Left lung (tissue), 10 donors: ENCODE results near the gene RAB15. TPM values are rescaled to one million over a fixed set of nuclear protein-coding genes. Genes with fewer than 3 reads are reported as not detected.

Source experiments
- ATAC-seq: fragments of 200-7000 bp; cut with Tn5 transposase; one replicate; pipeline ENCODE4 v1.9.1; 2020; ENCODE audit warnings: moderate library complexity
- DNase-seq, 4 donors: peaks; one replicate each; pipeline ENCODE4 v3.0.0-alpha.2; 2013 to 2020
- H3K27ac ChIP-seq, 2 donors: fragments of 200-600 bp; sonication (generic) in 1 of 2; one replicate each; pipeline versions ENCODE4 v1.5.0 to v1.8.0; 2020 to 2021
- H3K27me3 ChIP-seq, 2 donors: fragments of 200-600 bp; sonication (generic) in 1 of 2; one replicate each; pipeline versions ENCODE4 v1.5.0 to v1.8.0; 2020 to 2021
- H3K36me3 ChIP-seq, 2 donors: fragments of 200-600 bp; sonication (generic) in 1 of 2; one replicate each; pipeline versions ENCODE4 v1.5.0 to v1.8.0; 2020 to 2021
- H3K4me1 ChIP-seq, 2 donors: fragments of 200-600 bp; one replicate each; pipeline ENCODE4 v1.8.0; 2021
- H3K4me3 ChIP-seq, 2 donors: fragments of 200-600 bp; sonication (generic) in 1 of 2; one replicate each; pipeline versions ENCODE4 v1.5.0 to v1.8.0; 2020 to 2021; ENCODE audit warnings: mild to moderate bottlenecking in 1 of 2
- H3K9me3 ChIP-seq, 2 donors: fragments of 200-600 bp; sonication (generic) in 1 of 2; one replicate each; pipeline versions ENCODE4 v1.5.0 to v1.8.0; 2020 to 2021
- CTCF ChIP-seq, 2 donors: fragments of 200-600 bp; sonication (generic) in 1 of 2; IDR thresholded peaks; one replicate each; pipeline versions ENCODE4 v1.5.0 to v1.8.0; 2021; ENCODE audit warnings: antibody characterized with exemption in 2 of 2
- intact Hi-C, 2 donors: fragments of 100-400 bp; cut with DNase I; formaldehyde crosslinking; loops; one replicate each; pipeline versions ENCODE4 v1.11.2 to v1.14.2; 2022
- polyA plus RNA-seq, 6 donors: library from polyadenylated mRNA; unstranded; fragments of 120-200 nt; gene quantifications; one replicate each; pipeline ENCODE4 v1.2.1, GENCODE V29; 2013; ENCODE audit not compliant: insufficient read length in 6 of 6
- total RNA-seq, 2 donors: library from RNA; stranded (reverse); fragmentation: NEBNext Ultra II Directional; extraction: Animal tissue kit (Norgen Biotek cat#: 25700); gene quantifications; one replicate each; pipeline ENCODE4 v1.2.1, GENCODE V29; 2021
- donor health status: DM: no; HTN: yes; CAD: no.
- donor health status: DM: no; HTN: no; CAD: no.

RAB15 gene
- total and polyA plus RNA-seq, 8 donors = 21.8 to 36.6 (median 30.7) TPM

- no peak overlapping the region for H3K4me3 ChIP-seq
- peaks cover 0 to 7% of the 10 kb centered on the region in 2 donors for H3K36me3 ChIP-seq
- DNase-seq (no peak), ATAC-seq (no peak)
- no peaks in the 10 kb centered on the region for H3K9me3 ChIP-seq
- no peak for TF ChIP-seq CTCF (IDR thresholded peaks at IDR 0.05)
- no peaks in the 10 kb centered on the region for H3K4me1 ChIP-seq
- H3K27ac ChIP-seq = no peak overlapping the region
- no peaks in the 10 kb centered on the region for H3K27me3 ChIP-seq
- intact Hi-C loops = no loop called here
Measured at GRCh38 chr14:64956697-64957406, 15.3 kb downstream of the RAB15 start.

GRCh38 chr14:64955297-64955696, 16.8 kb downstream of the RAB15 start:
- Histone ChIP-seq H3K27me3 (no peaks in the 10 kb centered on the region), H3K4me1 (no peaks in the 10 kb centered on the region), H3K9me3 (no peaks in the 10 kb centered on the region), H3K4me3 (no peak overlapping the region), H3K27ac (no peak overlapping the region), H3K36me3 (peaks cover 0 to 23% of the 10 kb centered on the region in 2 donors)
- TF ChIP-seq CTCF (IDR thresholded peaks at IDR 0.05) = no peak
- DNase-seq (no peak), ATAC-seq (no peak)
- intact Hi-C loops = no loop called here

GRCh38 chr14:64954491-64955240, 17.5 kb downstream of the RAB15 start:
- TF ChIP-seq CTCF (IDR thresholded peaks at IDR 0.05) = no peak
- DNase-seq (no peak), ATAC-seq (no peak)
- H3K27ac ChIP-seq = no peak overlapping the region
- intact Hi-C loops = no loop called here
- peaks cover 0 to 29% of the 10 kb centered on the region in 2 donors for H3K36me3 ChIP-seq
- H3K27me3 ChIP-seq = no peaks in the 10 kb centered on the region
- H3K4me1 ChIP-seq = no peaks in the 10 kb centered on the region
- no peak overlapping the region for H3K4me3 ChIP-seq
- H3K9me3 ChIP-seq = no peaks in the 10 kb centered on the region

- no peak for DNase-seq
- no peak overlapping the region for H3K4me3 ChIP-seq
- H3K4me1 ChIP-seq = no peaks in the 10 kb centered on the region
- H3K36me3 ChIP-seq = peaks cover 0 to 39% of the 10 kb centered on the region in 2 donors
- intact Hi-C loops = no loop called here
- no peaks in the 10 kb centered on the region for H3K9me3 ChIP-seq
- H3K27me3 ChIP-seq = no peaks in the 10 kb centered on the region
- TF ChIP-seq CTCF (IDR thresholded peaks at IDR 0.05) = no peak
- ATAC-seq = no peak
- H3K27ac ChIP-seq = no peak overlapping the region
Measured at GRCh38 chr14:64953661-64954060, 18.5 kb downstream of the RAB15 start.

- no peaks in the 10 kb centered on the region for H3K9me3 ChIP-seq
- no peak overlapping the region for H3K27ac ChIP-seq
- intact Hi-C loops = no loop called here
- TF ChIP-seq CTCF (IDR thresholded peaks at IDR 0.05) = no peak
- DNase-seq = no peak
- no peak for ATAC-seq
- H3K36me3 ChIP-seq = peaks cover 0 to 43% of the 10 kb centered on the region in 2 donors
- H3K4me1 ChIP-seq = no peaks in the 10 kb centered on the region
- H3K4me3 ChIP-seq = no peak overlapping the region
- no peaks in the 10 kb centered on the region for H3K27me3 ChIP-seq
Measured at GRCh38 chr14:64953310-64953654, 18.9 kb downstream of the RAB15 start.
